ENCODE data around the gene RIN3. TPM values are rescaled to one million over a fixed set of nuclear protein-coding genes. Genes with fewer than 3 reads are reported as not detected.

RIN3 gene
- total RNA-seq, 1 experiment from 2014 or later, result 1.5 TPM

DNA sequence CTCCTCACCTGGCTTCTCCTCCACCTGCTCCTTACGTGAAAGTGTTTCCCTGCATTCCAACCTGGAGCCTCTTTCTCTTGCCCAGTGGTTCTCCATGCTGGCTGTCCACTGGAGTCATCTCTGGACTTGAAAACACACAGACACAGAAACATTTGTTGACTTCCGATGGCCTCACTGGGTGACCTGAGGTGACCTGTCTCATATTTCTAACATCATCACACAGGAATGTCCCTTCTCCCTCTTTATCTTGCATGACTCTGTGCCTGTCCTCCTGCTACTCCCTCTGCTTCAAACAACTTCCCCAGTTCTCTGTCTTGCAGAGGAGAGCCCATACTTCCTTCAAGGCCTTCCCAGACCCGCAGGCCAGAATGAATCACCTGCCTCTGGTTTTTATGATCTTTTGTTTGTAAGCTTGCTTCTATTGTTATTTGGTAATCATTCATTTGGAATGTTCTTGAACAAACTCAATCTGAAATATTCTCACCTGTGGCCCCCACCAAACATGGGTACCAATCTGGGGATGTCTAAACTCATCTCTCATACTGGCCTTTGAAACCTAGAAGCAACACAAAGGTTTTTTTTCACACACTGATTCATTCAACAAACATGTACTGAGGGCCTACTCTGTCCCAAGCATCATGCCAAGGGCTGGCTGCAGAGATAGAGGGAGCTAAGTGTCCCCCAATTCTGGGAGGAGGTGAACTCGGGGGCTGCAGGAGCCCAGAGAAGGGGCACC is 9.7 kb upstream of the RIN3 start:
- H3K4me2 ChIP-seq (ENCODE audit: insufficient read depth, insufficient read length, low read length), result no peak overlapping the region
- H3K4me1 Mint-ChIP-seq, result peaks cover 9 to 13% of the 10 kb centered on the region in 2 experiments
- H2BK12ac ChIP-seq (ENCODE audit: insufficient read length, low read depth, low read length), result no peak overlapping the region
- H2BK20ac ChIP-seq (ENCODE audit: low read depth, low read length, poor library complexity, severe bottlenecking), result no peak overlapping the region
- peaks cover 8% of the 10 kb centered on the region for H3K27me3 Mint-ChIP-seq (ENCODE audit: low read depth)
- H2BK120ac ChIP-seq (ENCODE audit: low read depth, low read length, poor library complexity, severe bottlenecking), result no peak overlapping the region
- H3K79me2 ChIP-seq (ENCODE audit: insufficient read depth, low read length), result no peaks in the 10 kb centered on the region
- no peak overlapping the region for H3K14ac ChIP-seq (ENCODE audit: insufficient read depth, low read length)
- no peak overlapping the region for H2AK5ac ChIP-seq (ENCODE audit: insufficient read length, low read length)
- H3K9me3 ChIP-seq (ENCODE audit: control insufficient read depth, low read depth, low read length), result no peaks in the 10 kb centered on the region
- no peak overlapping the region for H3K9ac ChIP-seq (ENCODE audit: extremely low read depth, insufficient read length, low read length)
- no peak overlapping the region for H2BK5ac ChIP-seq (ENCODE audit: insufficient read length, low read length)
- no peaks in the 10 kb centered on the region for H3K27me3 ChIP-seq (ENCODE audit: insufficient read depth, low read length)
- no peak for TF ChIP-seq CTCF (conservative IDR thresholded peaks at IDR 0.05)
- H3K27ac Mint-ChIP-seq, result peak overlapping the region in 1 of 3 experiments; percentile 24; a peak in 2 of 7 replicates
- H4K8ac ChIP-seq (replicated peaks; ENCODE audit: insufficient read length, low read depth, low read length), result no peak overlapping the region
- H3K36me3 Mint-ChIP-seq (ENCODE audit: insufficient read depth in 1 of 3, low read depth in 3 of 3), result no peaks in the 10 kb centered on the region
- H3K56ac ChIP-seq (ENCODE audit: insufficient read length, low read depth, low read length), result no peak overlapping the region
- no peaks in the 10 kb centered on the region for H3K23me2 ChIP-seq (ENCODE audit: insufficient read length, low read depth, low read length, poor library complexity, severe bottlenecking)
- DNase-seq, result no peak
- no peak overlapping the region for H3T11ph ChIP-seq (ENCODE audit: low read length)
- no peak overlapping the region for H4K5ac ChIP-seq (ENCODE audit: insufficient read length, low read depth, low read length)
- H2BK15ac ChIP-seq (ENCODE audit: low read depth, low read length), result no peak overlapping the region
- no peaks in the 10 kb centered on the region for H3K79me1 ChIP-seq (ENCODE audit: insufficient read depth, low read depth, low read length, poor library complexity, severe bottlenecking)
- 0 out of 5 replicates have a peak, but pooled peaks cover 0 to 2% of the 10 kb centered on the region in 2 experiments for H3K9me3 Mint-ChIP-seq
- no peaks in the 10 kb centered on the region for H4K20me1 ChIP-seq (ENCODE audit: control insufficient read depth, insufficient read depth, insufficient read length)
- no peak overlapping the region for H3K27ac ChIP-seq (ENCODE audit: insufficient read length, low read depth, low read length)
- no peaks in the 10 kb centered on the region for H3K4me1 ChIP-seq (ENCODE audit: insufficient read depth, low read length)
- WGBS (ENCODE audit: extremely low coverage, insufficient read length, low lambda C conversion rate), result no CpG with 5 or more reads among the region's 4 CpGs
- no peak overlapping the region for H3K4me3 Mint-ChIP-seq
- H3K18ac ChIP-seq (ENCODE audit: insufficient read length, low read depth, low read length), result no peak overlapping the region
- no peak overlapping the region for H4K91ac ChIP-seq (ENCODE audit: insufficient read length, low read depth, low read length)
- no peak overlapping the region for H3K23ac ChIP-seq (ENCODE audit: insufficient read length, low read depth, low read length)
- H2AFZ ChIP-seq (ENCODE audit: low read length), result no peak overlapping the region
- H3K4ac ChIP-seq (ENCODE audit: low read depth, low read length), result no peak overlapping the region
